Liver (tissue), 9 donors: ENCODE measurements around the gene ROPN1L. TPM values are rescaled to one million over a fixed set of nuclear protein-coding genes. Genes with fewer than 3 reads are reported as not detected.

Experiments
- DNase-seq: peaks from one replicate; pipeline ENCODE4 v3.0.0-alpha.2; 2017; ENCODE audit warnings: low spot score
- H3K27ac ChIP-seq, 2 donors: one replicate each; pipeline ENCODE4 v1.7.0; 2013; ENCODE audit warnings: inconsistent platforms in 2 of 2, low read length in 2 of 2, control low read depth in 1 of 2, low read depth in 1 of 2, mild to moderate bottlenecking in 1 of 2
- H3K27me3 ChIP-seq, 4 donors: one replicate each; pipeline versions ENCODE4 v1.6.1 to v1.7.0; 2013; ENCODE audit warnings: low read length in 3 of 4, inconsistent platforms in 1 of 4, mild to moderate bottlenecking in 1 of 4, moderate library complexity in 1 of 4; ENCODE audit not compliant: control insufficient read depth in 4 of 4, insufficient read depth in 4 of 4
- H3K36me3 ChIP-seq, 4 donors: one replicate each; pipeline versions ENCODE4 v1.6.1 to v1.7.0; 2013; ENCODE audit warnings: low read length in 3 of 4, mild to moderate bottlenecking in 3 of 4, low read depth in 1 of 4, moderate library complexity in 1 of 4; ENCODE audit not compliant: control insufficient read depth in 4 of 4, insufficient read depth in 3 of 4
- H3K4me1 ChIP-seq, 4 donors: one replicate each; pipeline versions ENCODE4 v1.6.1 to v1.7.0; 2013; ENCODE audit warnings: low read length in 3 of 4, mild to moderate bottlenecking in 3 of 4, moderate library complexity in 1 of 4; ENCODE audit not compliant: control insufficient read depth in 4 of 4, insufficient read depth in 4 of 4
- H3K4me3 ChIP-seq, 3 donors: one replicate each; pipeline versions ENCODE4 v1.6.1 to v1.7.0; 2013; ENCODE audit warnings: low read length in 3 of 3, control low read depth in 1 of 3, low read depth in 1 of 3, mild to moderate bottlenecking in 1 of 3
- H3K9ac ChIP-seq, 2 donors: one replicate each; pipeline ENCODE4 v1.7.0; 2013; ENCODE audit warnings: low read length in 2 of 2, mild to moderate bottlenecking in 2 of 2, moderate library complexity in 2 of 2, control low read depth in 1 of 2, low read depth in 1 of 2
- H3K9me3 ChIP-seq, 4 donors: one replicate each; pipeline versions ENCODE4 v1.6.1 to v1.7.0; 2013; ENCODE audit warnings: low read length in 3 of 4; ENCODE audit not compliant: control insufficient read depth in 4 of 4
- ATF3 ChIP-seq: IDR thresholded peaks from 2 replicates; pipeline ENCODE4 v1.6.1; 2016; ENCODE audit warnings: antibody characterized with exemption
- CTCF ChIP-seq: fragments of 150-350 bp; IDR thresholded peaks from 2 replicates; pipeline ENCODE4 v1.5.1; 2017; ENCODE audit warnings: improper control_type of control experiment, low read depth, low read length; ENCODE audit not compliant: missing input control
- EGR1 ChIP-seq, 2 donors: IDR thresholded peaks; 2 replicates each; pipeline ENCODE4 v1.6.1; 2016 to 2018; ENCODE audit warnings: antibody characterized with exemption in 2 of 2, low read depth in 2 of 2
- FOXA1 ChIP-seq: IDR thresholded peaks from 2 replicates; pipeline ENCODE4 v1.6.1; 2016; ENCODE audit warnings: antibody characterized with exemption
- FOXA2 ChIP-seq: IDR thresholded peaks from 2 replicates; pipeline ENCODE4 v1.6.1; 2016; ENCODE audit warnings: antibody characterized with exemption
- GABPA ChIP-seq, 2 donors: IDR thresholded peaks in 1 of 2; conservative IDR thresholded peaks in 1 of 2; 2 replicates each; pipeline ENCODE4 v1.6.1; 2016; ENCODE audit warnings: antibody characterized with exemption in 2 of 2, mild to moderate bottlenecking in 1 of 2, moderate library complexity in 1 of 2
- HNF4A ChIP-seq, 2 donors: conservative IDR thresholded peaks; 2 replicates each; pipeline ENCODE4 v1.6.1; 2016; ENCODE audit warnings: antibody characterized with exemption in 2 of 2, mild to moderate bottlenecking in 2 of 2
- HNF4G ChIP-seq: IDR thresholded peaks from 2 replicates; pipeline ENCODE4 v1.6.1; 2016; ENCODE audit warnings: antibody characterized with exemption
- JUND ChIP-seq, 2 donors: IDR thresholded peaks; 2 replicates each; pipeline ENCODE4 v1.6.1; 2016; ENCODE audit warnings: antibody characterized with exemption in 2 of 2
- MAX ChIP-seq: IDR thresholded peaks from 2 replicates; pipeline ENCODE4 v1.6.1; 2016; ENCODE audit warnings: antibody characterized with exemption
- NR2F2 ChIP-seq: IDR thresholded peaks from 2 replicates; pipeline ENCODE4 v1.6.1; 2016; ENCODE audit warnings: antibody characterized with exemption
- REST ChIP-seq: IDR thresholded peaks from 2 replicates; pipeline ENCODE4 v1.6.1; 2016; ENCODE audit warnings: antibody characterized with exemption, mild to moderate bottlenecking
- RXRA ChIP-seq, 2 donors: IDR thresholded peaks; 2 replicates each; pipeline ENCODE4 v1.6.1; 2017 to 2018; ENCODE audit warnings: antibody characterized with exemption in 2 of 2, mild to moderate bottlenecking in 1 of 2
- SP1 ChIP-seq: IDR thresholded peaks from 2 replicates; pipeline ENCODE4 v1.6.1; 2018; ENCODE audit warnings: antibody characterized with exemption, mild to moderate bottlenecking
- TAF1 ChIP-seq: conservative IDR thresholded peaks from 2 replicates; pipeline ENCODE4 v1.6.1; 2016; ENCODE audit warnings: antibody characterized with exemption, mild to moderate bottlenecking
- YY1 ChIP-seq: IDR thresholded peaks from 2 replicates; pipeline ENCODE4 v1.6.1; 2016; ENCODE audit warnings: antibody characterized with exemption, mild to moderate bottlenecking
- ZBTB33 ChIP-seq: IDR thresholded peaks from 2 replicates; pipeline ENCODE4 v1.6.1; 2016; ENCODE audit warnings: antibody characterized with exemption
- WGBS: extraction: QIAGEN DNeasy Blood & Tissue Kit; methylation state at CpG from one replicate; pipeline ENCODE4 v1.1.7; 2013; 5-methylcytosine and 5-hydroxymethylcytosine counted together
- polyA plus RNA-seq, 2 donors: library from polyadenylated mRNA; stranded (reverse) in 1 of 2; unstranded in 1 of 2; fragments of 200-250 nt in 1 of 2; fragments of >200 nt in 1 of 2; fragmentation: Nextera tagmentation in 1 of 2; extraction: Ambion mirVana in 1 of 2; gene quantifications; one replicate each; pipeline versions ENCODE4 v1.2.1 to v1.2.3, GENCODE V29; 2013 to 2015
- total RNA-seq, 2 donors: library from RNA; depleted of rRNA; stranded (reverse); fragments of >200 nt; gene quantifications; one replicate each; pipeline ENCODE4 v1.2.3, GENCODE V29; 2014
- donor health status: healthy.
- donor health status: healthy.
- donor health status: healthy.
- donor health status: healthy.
- donor health status: healthy.

ROPN1L gene
- total and polyA plus RNA-seq, 4 donors: 0.25 to 1.3 (median 0.87) TPM

GRCh38 chr5:10440367-10440990 is 1.2 kb upstream of the ROPN1L start:
- Histone ChIP-seq H3K4me1 (peaks cover 0 to 19% (median 14%) of the 10 kb centered on the region in 4 donors), H3K27ac (no peak overlapping the region)

GRCh38 chr5:10441992-10442435 is 335 bp downstream of the ROPN1L start:
- peaks cover 0 to 23% (median 15%) of the 10 kb centered on the region in 4 donors for H3K4me1 ChIP-seq
- H3K27ac ChIP-seq: peak overlapping the region; percentile 24 to 31
- no peak for TF ChIP-seq HNF4G
- no peak for TF ChIP-seq SP1
- TF ChIP-seq EGR1 (IDR thresholded peaks at IDR 0.05; ENCODE audit: low read depth in 2 of 2): no peak
- no peak for TF ChIP-seq RXRA (IDR thresholded peaks at IDR 0.05)
- no peak for TF ChIP-seq CTCF
- TF ChIP-seq HNF4A (conservative IDR thresholded peaks at IDR 0.05): no peak
- no peak for TF ChIP-seq MAX
- TF ChIP-seq GABPA (IDR thresholded peaks at IDR 0.05 in 1 of 2, conservative IDR thresholded peaks at IDR 0.05 in 1 of 2): no peak
- TF ChIP-seq TAF1: no peak
- no peak for TF ChIP-seq YY1
- TF ChIP-seq FOXA1: no peak
- TF ChIP-seq NR2F2: no peak
- TF ChIP-seq JUND (IDR thresholded peaks at IDR 0.05): no peak
- no peak for TF ChIP-seq REST
- no peak for TF ChIP-seq FOXA2
- TF ChIP-seq ATF3: no peak
- TF ChIP-seq ZBTB33: no peak
- no peak for DNase-seq
- peak overlapping the region in 1 of 2 donors; percentile 48 for H3K9ac ChIP-seq
- WGBS: under 1% methylated on average over 44 of the region's 44 CpGs
- no peaks in the 10 kb centered on the region for H3K36me3 ChIP-seq
- peak overlapping the region; percentile 57 to 75 (median 73) for H3K4me3 ChIP-seq
- no peaks in the 10 kb centered on the region for H3K9me3 ChIP-seq
- H3K27me3 ChIP-seq: no peaks in the 10 kb centered on the region

More at GRCh38 chr5:10440367-10440990, 1.2 kb upstream of the ROPN1L start:
- no peaks in the 10 kb centered on the region for H3K9me3 ChIP-seq
- DNase-seq: no peak
- peak overlapping the region in 1 of 3 donors; percentile 73 for H3K4me3 ChIP-seq
- no peaks in the 10 kb centered on the region for H3K27me3 ChIP-seq
- no peak overlapping the region for H3K9ac ChIP-seq
- no peaks in the 10 kb centered on the region for H3K36me3 ChIP-seq
- TF ChIP-seq YY1: no peak
- no peak for TF ChIP-seq CTCF
- TF ChIP-seq FOXA2: no peak
- no peak for TF ChIP-seq ATF3
- WGBS: 68% methylated on average over 16 of the region's 16 CpGs
